GM19455 (cell line): Measurements from ENCODE around the gene CCRL2.

Source experiments
- ATAC-seq: cut with Tn5 transposase; IDR thresholded peaks from one replicate; pipeline ENCODE4 v1.9.1; 2021; ENCODE audit not compliant: unreplicated experiment

The CCRL2 gene, protein sequence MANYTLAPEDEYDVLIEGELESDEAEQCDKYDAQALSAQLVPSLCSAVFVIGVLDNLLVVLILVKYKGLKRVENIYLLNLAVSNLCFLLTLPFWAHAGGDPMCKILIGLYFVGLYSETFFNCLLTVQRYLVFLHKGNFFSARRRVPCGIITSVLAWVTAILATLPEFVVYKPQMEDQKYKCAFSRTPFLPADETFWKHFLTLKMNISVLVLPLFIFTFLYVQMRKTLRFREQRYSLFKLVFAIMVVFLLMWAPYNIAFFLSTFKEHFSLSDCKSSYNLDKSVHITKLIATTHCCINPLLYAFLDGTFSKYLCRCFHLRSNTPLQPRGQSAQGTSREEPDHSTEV

DNA sequence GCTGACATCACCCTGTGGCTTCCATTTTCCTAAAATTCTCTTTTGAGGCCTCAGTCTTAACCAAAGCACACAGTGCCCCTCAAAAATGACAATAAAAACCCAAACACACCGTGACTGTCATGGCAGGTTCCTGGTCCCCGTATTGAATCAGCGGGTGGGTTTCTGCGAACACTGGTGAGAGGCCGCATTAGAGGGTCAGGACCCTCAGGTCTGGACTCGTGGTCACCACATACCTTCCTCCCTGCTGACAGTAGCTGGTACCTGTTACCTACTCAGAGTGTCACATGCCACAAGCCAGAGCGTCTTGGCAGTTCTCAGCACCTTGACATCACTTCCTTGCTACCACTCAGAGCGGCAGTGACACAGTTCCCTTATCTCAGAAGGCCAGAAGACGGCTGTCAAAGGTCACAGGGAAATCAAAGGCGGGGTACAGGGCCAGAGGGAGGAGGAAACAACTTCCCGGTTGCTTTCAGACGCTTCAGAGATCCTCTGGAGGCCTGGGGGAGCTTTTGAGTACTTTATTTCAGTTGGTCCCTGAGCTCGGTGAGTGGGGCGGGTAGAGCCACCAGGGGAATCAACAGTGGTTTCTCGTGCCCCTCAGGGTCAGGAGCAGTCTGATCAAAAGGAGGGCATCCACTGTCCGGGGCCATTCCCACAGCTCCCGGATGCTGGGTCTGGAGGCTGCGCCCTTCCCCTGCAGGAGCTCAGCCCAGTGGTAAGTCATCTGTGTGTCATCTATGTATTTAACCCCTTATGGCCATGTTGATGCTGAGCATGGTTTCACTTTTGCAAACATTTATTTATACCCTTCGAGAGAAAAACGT is at the start of gene CCRL2, which contains the start of gene CCR5AS:
Gene CCRL2 (plus strand): TSS at position 472 of the 824 bp plus-strand sequence. CDS start 821 bp downstream, outside the sequence.
Gene CCR5AS (minus strand): TSS at position 279 of the 824 bp plus-strand sequence.
- no peak for ATAC-seq

DNA sequence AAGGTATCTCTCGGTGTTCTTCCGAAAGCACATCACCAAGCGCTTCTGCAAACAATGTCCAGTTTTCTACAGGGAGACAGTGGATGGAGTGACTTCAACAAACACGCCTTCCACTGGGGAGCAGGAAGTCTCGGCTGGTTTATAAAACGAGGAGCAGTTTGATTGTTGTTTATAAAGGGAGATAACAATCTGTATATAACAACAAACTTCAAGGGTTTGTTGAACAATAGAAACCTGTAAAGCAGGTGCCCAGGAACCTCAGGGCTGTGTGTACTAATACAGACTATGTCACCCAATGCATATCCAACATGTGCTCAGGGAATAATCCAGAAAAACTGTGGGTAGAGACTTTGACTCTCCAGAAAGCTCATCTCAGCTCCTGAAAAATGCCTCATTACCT is 48.6 kb upstream of the CCRL2 start:
- ATAC-seq, result no peak

DNA sequence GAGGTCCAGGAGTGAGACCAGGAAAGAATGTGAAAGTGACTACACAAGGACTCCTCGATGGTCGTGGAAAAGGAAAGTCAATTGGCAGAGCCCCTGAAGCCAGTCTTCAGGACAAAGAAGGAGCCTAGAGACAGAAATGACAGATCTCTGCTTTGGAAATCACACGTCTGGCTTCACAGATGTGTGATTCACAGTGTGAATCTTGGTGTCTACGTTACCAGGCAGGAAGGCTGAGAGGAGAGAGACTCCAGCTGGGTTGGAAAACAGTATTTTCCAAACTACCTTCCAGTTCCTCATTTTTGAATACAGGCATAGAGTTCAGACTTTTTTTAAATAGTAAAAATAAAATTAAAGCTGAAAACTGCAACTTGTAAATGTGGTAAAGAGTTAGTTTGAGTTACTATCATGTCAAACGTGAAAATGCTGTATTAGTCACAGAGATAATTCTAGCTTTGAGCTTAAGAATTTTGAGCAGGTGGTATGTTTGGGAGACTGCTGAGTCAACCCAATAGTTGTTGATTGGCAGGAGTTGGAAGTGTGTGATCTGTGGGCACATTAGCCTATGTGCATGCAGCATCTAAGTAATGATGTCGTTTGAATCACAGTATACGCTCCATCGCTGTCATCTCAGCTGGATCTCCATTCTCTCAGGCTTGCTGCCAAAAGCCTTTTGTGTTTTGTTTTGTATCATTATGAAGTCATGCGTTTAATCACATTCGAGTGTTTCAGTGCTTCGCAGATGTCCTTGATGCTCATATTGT is 47.1 kb upstream of the CCRL2 start:
- no peak for ATAC-seq

DNA sequence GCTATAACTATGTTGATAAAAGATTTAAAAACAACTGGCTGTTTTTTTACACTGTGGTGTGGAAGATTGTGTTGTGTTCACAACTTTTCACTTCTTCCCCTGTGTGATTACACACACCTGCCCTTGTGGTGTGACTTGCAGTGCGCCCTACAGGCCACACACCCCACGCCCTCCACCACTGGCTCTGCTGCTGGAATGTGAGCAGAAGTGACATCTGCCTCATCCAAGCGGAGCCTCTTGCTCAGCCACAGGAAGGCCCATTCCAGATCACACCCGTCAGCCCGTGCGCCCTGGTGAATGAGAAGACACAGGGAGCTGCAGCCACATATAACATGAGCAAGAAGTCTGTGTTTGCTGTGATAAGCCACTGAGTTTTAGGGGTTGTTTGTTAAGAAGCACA is 46.2 kb upstream of the CCRL2 start:
- no peak for ATAC-seq

DNA sequence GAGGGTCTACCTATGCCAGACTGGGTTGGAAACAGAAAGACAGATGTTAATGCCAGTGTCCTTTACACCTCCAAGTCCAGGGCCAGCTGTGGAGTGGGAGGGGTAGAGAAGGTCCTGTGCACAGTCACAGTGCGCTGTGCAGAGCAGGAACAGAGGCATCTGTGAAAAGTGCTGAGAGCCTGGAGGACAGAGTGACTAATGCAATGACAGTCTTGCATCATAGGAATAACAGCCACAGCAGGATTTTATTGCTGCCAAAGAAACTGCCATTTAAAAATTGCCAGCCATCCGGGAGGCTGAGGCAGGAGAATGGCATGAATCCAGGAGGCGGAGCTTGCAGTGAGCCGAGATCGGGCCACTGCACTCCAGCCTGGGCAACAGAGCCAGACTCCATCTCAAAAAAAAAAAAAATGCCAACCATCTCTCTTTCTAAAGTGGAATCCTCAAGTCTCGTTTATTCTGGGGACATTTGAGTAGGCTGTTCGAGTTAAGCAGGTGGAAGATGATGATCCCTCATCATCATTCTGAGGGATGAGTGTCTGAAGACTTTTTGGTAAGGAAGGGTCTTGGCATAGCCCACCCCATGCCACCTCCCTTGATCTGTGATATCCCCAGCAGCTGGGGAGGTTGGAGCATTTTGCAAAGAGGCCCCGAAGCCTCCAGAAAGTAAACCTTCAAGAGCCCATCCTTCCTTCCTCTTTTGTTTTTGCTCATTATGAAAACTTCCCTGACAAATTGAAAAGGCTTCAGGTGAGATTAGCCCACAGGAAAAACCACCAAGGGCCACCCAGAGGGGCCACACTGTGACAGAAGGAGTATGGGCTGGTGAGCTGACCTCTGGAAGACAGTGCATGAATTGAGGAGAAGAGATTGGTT is 45.4 kb upstream of the CCRL2 start:
- no peak for ATAC-seq

DNA sequence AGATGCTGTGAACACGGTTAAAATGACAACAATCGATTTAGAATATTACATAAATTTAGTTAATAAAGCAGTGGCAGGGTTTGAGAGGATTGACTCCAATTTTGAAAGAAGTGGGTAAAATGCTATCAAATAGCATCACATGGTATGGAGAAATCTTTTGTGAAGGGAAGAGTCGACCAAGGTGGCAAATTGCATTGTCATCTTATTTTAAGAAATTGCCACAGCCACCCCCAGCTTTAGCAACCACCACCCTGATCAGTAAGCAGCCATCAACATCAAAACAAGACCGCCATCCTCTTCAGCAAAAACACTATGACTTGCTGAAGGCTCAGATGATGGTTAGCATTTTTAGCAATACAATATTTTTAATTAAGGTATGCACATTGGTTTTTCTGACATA is 42.0 kb upstream of the CCRL2 start:
- no peak for ATAC-seq

DNA sequence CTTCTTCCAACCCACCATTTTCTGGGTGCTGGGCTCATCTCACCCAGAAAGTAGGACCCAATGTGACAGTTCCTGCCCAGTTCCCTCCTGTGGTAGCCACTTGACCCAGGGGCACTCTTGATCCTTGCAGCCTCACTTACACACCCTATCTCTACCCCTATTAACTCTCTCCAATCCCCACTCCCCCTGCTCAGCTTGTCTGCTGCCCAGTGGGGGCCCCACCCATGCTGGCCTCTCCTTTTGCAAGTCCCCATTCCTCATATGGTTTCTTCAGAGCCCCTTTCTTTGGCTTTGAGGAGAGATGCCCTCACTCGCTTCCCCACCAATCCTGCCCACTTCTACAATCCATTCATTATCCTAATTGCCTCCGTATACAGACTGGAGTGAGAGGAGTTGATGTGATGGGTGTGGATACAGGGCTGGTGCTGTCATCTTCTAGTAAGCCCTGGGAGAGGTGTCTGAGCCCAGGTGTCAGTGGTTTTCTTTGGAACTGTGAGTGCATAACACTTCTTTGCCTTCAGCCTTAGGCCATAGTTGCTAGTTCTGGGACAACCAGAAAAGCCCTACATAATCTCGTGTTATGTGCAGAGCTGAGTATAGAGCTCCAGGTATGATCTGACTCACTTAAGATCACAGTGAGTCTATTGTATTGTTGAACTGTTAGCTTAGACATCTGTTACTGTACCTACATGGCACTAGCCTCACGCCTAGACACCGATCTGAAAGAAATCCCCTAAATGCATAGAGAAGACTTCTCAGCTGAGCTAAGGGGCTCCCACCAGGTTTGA is 41.1 kb upstream of the CCRL2 start:
- ATAC-seq, result no peak

DNA sequence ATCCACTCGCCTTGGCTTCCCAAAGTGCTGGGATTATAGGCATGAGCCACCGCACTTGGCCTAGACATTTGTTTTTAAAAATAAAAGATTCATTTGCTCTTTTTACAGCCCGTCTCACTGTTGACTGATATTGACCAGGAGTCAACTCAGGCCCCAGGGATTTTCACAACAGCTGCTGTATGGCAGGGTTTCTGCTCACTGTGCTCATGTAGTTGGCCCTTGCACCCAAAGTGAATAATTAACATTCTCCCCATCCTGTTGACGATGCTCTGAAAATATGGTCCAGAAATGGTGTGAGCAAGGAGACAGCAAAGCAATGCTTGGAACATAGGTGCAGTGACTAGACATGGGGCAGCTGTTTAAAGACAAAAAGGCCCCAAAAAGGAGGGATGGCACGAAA is 39.2 kb upstream of the CCRL2 start:
- ATAC-seq, result no peak

DNA sequence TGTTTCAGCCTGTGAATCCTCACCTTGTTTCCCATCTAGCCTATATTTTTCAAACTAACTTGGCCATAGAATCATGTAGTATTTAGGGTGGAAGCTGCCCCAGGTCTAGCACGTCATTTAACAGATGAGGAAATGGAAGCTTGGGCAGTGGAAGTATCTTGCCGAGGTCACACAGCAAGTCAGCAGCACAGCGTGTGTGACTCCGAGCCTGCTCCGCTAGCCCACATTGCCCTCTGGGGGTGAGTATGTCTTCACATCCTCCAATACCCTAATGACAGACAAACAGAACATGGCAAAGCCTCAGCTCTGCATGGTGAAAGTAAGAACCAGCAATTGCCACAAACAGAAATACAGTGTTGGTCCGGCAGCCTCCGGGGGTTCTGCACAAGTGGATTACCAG is 38.5 kb upstream of the CCRL2 start:
- ATAC-seq, result peak; percentile 52

DNA sequence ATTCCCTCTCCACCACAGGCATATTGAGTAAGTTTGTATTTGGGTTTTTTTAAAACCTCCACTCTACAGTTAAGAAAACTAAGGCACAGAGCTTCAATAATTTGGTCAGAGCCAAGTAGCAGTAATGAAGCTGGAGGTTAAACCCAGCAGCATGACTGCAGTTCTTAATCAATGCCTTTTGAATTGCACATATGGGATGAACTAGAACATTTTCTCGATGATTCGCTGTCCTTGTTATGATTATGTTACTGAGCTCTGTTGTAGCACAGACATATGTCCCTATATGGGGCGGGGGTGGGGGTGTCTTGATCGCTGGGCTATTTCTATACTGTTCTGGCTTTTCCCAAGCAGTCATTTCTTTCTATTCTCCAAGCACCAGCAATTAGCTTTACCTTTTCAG is 37.9 kb upstream of the CCRL2 start:
- ATAC-seq, result no peak

DNA sequence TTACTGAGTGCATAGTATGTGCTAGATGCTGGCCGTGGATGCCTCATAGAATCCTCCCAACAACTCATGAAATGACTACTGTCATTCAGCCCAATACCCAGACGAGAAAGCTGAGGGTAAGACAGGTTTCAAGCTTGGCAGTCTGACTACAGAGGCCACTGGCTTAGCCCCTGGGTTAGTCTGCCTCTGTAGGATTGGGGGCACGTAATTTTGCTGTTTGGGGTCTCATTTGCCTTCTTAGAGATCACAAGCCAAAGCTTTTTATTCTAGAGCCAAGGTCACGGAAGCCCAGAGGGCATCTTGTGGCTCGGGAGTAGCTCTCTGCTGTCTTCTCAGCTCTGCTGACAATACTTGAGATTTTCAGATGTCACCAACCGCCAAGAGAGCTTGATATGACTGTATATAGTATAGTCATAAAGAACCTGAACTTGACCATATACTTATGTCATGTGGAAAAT is 37.4 kb upstream of the CCRL2 start:
- ATAC-seq, result peak; percentile 60

DNA sequence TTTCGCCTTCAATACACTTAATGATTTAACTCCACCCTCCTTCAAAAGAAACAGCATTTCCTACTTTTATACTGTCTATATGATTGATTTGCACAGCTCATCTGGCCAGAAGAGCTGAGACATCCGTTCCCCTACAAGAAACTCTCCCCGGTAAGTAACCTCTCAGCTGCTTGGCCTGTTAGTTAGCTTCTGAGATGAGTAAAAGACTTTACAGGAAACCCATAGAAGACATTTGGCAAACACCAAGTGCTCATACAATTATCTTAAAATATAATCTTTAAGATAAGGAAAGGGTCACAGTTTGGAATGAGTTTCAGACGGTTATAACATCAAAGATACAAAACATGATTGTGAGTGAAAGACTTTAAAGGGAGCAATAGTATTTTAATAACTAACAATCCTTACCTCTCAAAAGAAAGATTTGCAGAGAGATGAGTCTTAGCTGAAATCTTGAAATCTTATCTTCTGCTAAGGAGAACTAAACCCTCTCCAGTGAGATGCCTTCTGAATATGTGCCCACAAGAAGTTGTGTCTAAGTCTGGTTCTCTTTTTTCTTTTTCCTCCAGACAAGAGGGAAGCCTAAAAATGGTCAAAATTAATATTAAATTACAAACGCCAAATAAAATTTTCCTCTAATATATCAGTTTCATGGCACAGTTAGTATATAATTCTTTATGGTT is 36.1 kb upstream of the CCRL2 start, which contains the start of gene CCR5:
Gene CCR5 (plus strand): TSS at position 108 of the 680 bp plus-strand sequence. CDS start 1,957 bp downstream, outside the sequence.
- ATAC-seq, result no peak

DNA sequence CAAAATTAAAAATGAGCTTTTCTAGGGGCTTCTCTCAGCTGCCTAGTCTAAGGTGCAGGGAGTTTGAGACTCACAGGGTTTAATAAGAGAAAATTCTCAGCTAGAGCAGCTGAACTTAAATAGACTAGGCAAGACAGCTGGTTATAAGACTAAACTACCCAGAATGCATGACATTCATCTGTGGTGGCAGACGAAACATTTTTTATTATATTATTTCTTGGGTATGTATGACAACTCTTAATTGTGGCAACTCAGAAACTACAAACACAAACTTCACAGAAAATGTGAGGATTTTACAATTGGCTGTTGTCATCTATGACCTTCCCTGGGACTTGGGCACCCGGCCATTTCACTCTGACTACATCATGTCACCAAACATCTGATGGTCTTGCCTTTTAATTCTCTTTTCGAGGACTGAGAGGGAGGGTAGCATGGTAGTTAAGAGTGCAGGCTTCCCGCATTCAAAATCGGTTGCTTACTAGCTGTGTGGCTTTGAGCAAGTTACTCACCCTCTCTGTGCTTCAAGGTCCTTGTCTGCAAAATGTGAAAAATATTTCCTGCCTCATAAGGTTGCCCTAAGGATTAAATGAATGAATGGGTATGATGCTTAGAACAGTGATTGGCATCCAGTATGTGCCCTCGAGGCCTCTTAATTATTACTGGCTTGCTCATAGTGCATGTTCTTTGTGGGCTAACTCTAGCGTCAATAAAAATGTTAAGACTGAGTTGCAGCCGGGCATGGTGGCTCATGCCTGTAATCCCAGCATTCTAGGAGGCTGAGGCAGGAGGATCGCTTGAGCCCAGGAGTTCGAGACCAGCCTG is 35.3 kb upstream of the CCRL2 start:
- ATAC-seq, result no peak

DNA sequence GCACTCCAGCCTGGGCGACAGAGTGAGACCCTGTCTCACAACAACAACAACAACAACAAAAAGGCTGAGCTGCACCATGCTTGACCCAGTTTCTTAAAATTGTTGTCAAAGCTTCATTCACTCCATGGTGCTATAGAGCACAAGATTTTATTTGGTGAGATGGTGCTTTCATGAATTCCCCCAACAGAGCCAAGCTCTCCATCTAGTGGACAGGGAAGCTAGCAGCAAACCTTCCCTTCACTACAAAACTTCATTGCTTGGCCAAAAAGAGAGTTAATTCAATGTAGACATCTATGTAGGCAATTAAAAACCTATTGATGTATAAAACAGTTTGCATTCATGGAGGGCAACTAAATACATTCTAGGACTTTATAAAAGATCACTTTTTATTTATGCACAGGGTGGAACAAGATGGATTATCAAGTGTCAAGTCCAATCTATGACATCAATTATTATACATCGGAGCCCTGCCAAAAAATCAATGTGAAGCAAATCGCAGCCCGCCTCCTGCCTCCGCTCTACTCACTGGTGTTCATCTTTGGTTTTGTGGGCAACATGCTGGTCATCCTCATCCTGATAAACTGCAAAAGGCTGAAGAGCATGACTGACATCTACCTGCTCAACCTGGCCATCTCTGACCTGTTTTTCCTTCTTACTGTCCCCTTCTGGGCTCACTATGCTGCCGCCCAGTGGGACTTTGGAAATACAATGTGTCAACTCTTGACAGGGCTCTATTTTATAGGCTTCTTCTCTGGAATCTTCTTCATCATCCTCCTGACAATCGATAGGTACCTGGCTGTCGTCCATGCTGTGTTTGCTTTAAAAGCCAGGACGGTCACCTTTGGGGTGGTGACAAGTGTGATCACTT is 34.3 kb upstream of the CCRL2 start:
- ATAC-seq, result no peak

DNA sequence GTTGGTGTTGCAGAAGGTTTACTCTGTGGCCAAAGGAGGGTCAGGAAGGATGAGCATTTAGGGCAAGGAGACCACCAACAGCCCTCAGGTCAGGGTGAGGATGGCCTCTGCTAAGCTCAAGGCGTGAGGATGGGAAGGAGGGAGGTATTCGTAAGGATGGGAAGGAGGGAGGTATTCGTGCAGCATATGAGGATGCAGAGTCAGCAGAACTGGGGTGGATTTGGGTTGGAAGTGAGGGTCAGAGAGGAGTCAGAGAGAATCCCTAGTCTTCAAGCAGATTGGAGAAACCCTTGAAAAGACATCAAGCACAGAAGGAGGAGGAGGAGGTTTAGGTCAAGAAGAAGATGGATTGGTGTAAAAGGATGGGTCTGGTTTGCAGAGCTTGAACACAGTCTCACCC is 32.3 kb upstream of the CCRL2 start:
- ATAC-seq, result no peak

DNA sequence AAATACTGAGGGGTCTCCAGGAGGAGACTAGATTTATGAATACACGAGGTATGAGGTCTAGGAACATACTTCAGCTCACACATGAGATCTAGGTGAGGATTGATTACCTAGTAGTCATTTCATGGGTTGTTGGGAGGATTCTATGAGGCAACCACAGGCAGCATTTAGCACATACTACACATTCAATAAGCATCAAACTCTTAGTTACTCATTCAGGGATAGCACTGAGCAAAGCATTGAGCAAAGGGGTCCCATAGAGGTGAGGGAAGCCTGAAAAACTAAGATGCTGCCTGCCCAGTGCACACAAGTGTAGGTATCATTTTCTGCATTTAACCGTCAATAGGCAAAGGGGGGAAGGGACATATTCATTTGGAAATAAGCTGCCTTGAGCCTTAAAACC is 31.8 kb upstream of the CCRL2 start:
- no peak for ATAC-seq

DNA sequence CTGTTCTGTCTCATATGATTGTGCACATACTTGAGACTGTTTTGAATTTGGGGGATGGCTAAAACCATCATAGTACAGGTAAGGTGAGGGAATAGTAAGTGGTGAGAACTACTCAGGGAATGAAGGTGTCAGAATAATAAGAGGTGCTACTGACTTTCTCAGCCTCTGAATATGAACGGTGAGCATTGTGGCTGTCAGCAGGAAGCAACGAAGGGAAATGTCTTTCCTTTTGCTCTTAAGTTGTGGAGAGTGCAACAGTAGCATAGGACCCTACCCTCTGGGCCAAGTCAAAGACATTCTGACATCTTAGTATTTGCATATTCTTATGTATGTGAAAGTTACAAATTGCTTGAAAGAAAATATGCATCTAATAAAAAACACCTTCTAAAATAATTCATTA is 31.2 kb upstream of the CCRL2 start:
- ATAC-seq, result no peak
